Measurements from ENCODE around the gene CA14. TPM values are rescaled to one million over a fixed set of nuclear protein-coding genes. Genes with fewer than 3 reads are reported as not detected.

Gene CA14
- total RNA-seq, 1 donor from 2014 or later: 14.0 TPM

- no peak for ATAC-seq (ENCODE audit: poor library complexity)
- DNase-seq: no peak
- intact Hi-C loops (cut with DNase I): no loop called here
Measured at GRCh38 chr1:150309758-150310508, 52.4 kb downstream of the CA14 start.

- intact Hi-C loops (cut with DNase I): no loop called here
- ATAC-seq (ENCODE audit: poor library complexity) (no peak), DNase-seq (no peak)
Measured at GRCh38 chr1:150311762-150312161, 54.2 kb downstream of the CA14 start.

Other genes with a start within 250 kb of the CA14 start
- gene OTUD7B, start 247.0 kb upstream of the CA14 start, total RNA-seq: 23.2 TPM
- 48.9 TPM for gene VPS45, start 190.0 kb upstream of the CA14 start, total RNA-seq
- gene PLEKHO1, start 107.9 kb upstream of the CA14 start, total RNA-seq: 45.9 TPM
- 24.9 TPM for gene ANP32E, start 21.7 kb upstream of the CA14 start, total RNA-seq
- 53.6 TPM for gene APH1A, start 11.2 kb downstream of the CA14 start, total RNA-seq
- gene C1orf54, start 15.0 kb downstream of the CA14 start, total RNA-seq: 8.8 TPM
- gene CIART, start 24.8 kb downstream of the CA14 start, total RNA-seq: 11.8 TPM
- gene MRPS21, start 36.1 kb downstream of the CA14 start, total RNA-seq: 71.2 TPM
- 18.0 TPM for gene PRPF3, start 63.8 kb downstream of the CA14 start, total RNA-seq
- gene RPRD2, start 106.4 kb downstream of the CA14 start, total RNA-seq: 20.8 TPM
- gene TARS2, start 229.6 kb downstream of the CA14 start, total RNA-seq: 28.0 TPM